A549 (cell line): ENCODE data around the gene TESPA1.

ENCODE experiments used
- CEBPB ChIP-seq, 2 experiments: fragments of >200 bp in 1 of 2; sonication (Bioruptor Twin) in 1 of 2; formaldehyde crosslinking in 1 of 2; IDR thresholded peaks; 2 replicates each; pipeline ENCODE4 v1.6.1; 2012 to 2016
- CTCF ChIP-seq: fragments of >200 bp; sonication (Bioruptor Twin); formaldehyde crosslinking; IDR thresholded peaks from 3 replicates; pipeline ENCODE4 v1.5.1; 2016
- POLR2A ChIP-seq: IDR thresholded peaks from 2 replicates; pipeline ENCODE4 v1.6.1; 2012; ENCODE audit warnings: mild to moderate bottlenecking, low read length
- RFX5 ChIP-seq: fragments of 450-650 bp; IDR thresholded peaks from 2 replicates; pipeline ENCODE4 v1.7.1; 2014; ENCODE audit warnings: antibody characterized with exemption, mild to moderate bottlenecking, moderate library complexity
- ZFP36 ChIP-seq: fragments of 450-650 bp; IDR thresholded peaks from 2 replicates; pipeline ENCODE4 v1.6.1; 2014; ENCODE audit warnings: borderline replicate concordance; ENCODE audit not compliant: partially characterized antibody

- TF ChIP-seq CTCF (no peak), CEBPB (IDR thresholded peaks at IDR 0.05) (no peak), ZFP36 (no peak), POLR2A (no peak), RFX5 (no peak)
Observed at GRCh38 chr12:54975875-54976274, 8.7 kb downstream of the TESPA1 start.
